Measurements from ENCODE around the gene PGA4.
"Not testable (repeated sequence)": the region's sequence is repeated elsewhere in the genome, so short reads cannot be mapped to it uniquely, and the experiment has no call there.

Gene PGA4

DNA sequence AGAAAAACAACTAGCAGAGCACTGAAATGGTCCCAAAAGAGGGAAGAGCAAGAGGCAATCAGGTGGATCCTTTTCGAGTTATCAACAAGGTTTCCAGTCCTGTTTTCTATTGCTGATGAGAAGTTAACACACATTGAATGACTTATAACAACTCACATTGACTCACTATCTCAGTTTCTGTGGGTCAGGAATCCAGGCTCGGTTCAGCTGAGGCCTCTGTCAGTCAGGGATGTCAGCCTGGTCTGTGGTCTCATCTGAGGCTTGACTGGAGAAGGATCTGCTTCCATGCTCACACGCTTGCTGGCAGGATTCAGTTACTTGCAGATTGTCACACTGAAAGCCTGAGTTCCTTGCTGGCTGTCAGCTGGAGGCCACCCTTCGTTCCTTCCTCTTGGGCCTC is 3.8 kb upstream of the PGA4 start:
- not testable (repeated sequence) for H3K27me3 Mint-ChIP-seq; H3K27ac Mint-ChIP-seq; H3K9me3 Mint-ChIP-seq; H3K4me3 Mint-ChIP-seq; H3K36me3 Mint-ChIP-seq; DNase-seq; ATAC-seq (replicated peaks); H3K4me1 Mint-ChIP-seq

DNA sequence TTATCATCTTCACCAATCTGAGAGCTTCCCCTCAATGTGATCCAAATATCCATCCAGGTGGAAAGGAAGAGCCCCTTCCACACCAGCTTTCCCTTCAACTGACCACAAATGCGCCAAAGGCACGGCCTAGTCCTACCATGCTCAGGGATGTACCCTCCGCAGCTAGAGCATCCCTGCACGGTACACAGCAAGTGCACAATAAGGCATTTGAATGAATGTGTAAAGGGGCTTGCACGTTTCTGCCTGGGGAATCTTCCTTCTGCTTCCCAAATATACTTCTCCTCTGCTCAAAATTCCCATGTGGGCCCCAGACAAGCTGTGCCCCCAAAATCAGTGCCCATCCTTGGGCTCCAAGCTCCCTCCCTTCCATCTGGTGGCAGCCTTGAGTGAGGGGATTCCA is 3.1 kb upstream of the PGA4 start:
- not testable (repeated sequence) for DNase-seq

DNA sequence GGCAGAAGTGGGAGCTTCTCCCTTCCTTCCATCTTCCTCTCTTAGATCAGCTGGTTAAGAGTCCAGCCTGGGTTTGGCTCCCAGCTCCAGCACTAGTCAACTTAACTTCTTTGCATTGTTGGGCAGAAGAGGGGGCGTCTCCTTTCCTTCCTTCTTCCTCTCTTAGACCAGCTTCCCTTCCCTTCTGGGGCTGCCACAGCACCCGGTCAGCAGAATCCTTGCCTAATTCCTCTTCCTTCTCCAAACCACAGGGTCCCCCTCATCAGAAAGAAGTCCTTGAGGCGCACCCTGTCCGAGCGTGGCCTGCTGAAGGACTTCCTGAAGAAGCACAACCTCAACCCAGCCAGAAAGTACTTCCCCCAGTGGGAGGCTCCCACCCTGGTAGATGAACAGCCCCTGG is 545 bp downstream of the PGA4 start:
- not testable (repeated sequence) for H3K9me3 Mint-ChIP-seq; H3K4me3 Mint-ChIP-seq; H3K4me1 Mint-ChIP-seq; H3K27me3 Mint-ChIP-seq; H3K36me3 Mint-ChIP-seq; H3K27ac Mint-ChIP-seq; ATAC-seq (replicated peaks); DNase-seq

More for the DNA sequence above, 3.1 kb upstream of the PGA4 start:
- not testable (repeated sequence) for H3K4me1 Mint-ChIP-seq; H3K4me3 Mint-ChIP-seq; H3K27me3 Mint-ChIP-seq; ATAC-seq (replicated peaks); H3K9me3 Mint-ChIP-seq; H3K36me3 Mint-ChIP-seq; H3K27ac Mint-ChIP-seq

DNA sequence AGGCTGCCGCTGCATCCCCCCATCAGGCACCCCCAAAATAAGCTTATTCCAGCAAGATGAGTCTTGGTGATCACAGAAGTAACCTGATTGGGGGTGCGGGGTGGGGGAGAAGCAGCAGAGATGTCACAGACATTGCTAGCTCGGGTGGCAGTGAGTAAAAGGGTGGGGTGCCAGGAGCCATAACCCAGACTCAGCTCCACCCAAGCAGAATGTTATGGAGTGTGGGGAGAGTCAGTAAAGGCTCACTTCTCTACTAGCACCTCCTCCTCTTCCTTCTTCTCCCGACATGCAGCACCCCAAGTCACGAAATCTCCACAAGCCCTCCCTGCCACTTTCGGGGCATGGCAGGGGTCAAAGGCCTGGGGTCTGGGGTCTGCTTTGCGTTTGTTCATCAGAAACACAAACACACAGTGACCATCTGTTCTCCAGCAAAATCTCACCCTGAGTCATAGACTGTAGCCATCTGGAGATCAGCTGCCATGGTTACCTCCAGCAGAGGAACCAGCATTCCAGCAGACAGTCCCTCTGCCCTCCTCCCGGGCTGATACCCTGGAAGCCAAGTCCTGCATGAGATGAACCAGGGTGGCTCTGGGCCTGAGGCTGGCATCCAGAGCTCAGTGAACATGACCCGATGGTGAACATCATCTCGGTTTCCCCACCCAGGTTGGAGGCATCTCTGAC is 4.5 kb downstream of the PGA4 start:
- H3K27ac Mint-ChIP-seq; H3K9me3 Mint-ChIP-seq; H3K36me3 Mint-ChIP-seq; DNase-seq; ATAC-seq (replicated peaks); H3K4me1 Mint-ChIP-seq; H3K27me3 Mint-ChIP-seq; H3K4me3 Mint-ChIP-seq: not testable (repeated sequence)

DNA sequence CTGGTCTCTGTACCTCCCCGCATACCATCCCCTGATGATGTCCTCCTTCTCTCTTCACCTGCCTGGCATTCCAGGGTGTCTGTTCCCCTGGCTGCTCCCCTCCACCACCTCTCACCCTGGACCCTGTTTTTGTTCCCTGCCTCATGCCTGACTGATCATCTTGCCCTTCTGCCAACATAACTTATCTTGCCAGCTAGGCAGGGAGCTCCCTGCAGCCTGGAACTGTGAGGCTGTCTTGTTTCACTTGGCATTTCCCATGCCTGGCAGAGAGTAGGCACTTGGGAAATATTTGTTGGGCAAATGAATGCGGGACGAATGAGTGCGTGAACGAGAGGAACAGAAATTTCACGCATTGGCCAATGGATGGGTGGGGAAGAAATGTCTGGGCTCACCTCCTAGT is 7.3 kb downstream of the PGA4 start:
- H3K27ac Mint-ChIP-seq; ATAC-seq (replicated peaks); H3K4me3 Mint-ChIP-seq; H3K4me1 Mint-ChIP-seq; H3K27me3 Mint-ChIP-seq; H3K9me3 Mint-ChIP-seq; DNase-seq; H3K36me3 Mint-ChIP-seq: not testable (repeated sequence)

DNA sequence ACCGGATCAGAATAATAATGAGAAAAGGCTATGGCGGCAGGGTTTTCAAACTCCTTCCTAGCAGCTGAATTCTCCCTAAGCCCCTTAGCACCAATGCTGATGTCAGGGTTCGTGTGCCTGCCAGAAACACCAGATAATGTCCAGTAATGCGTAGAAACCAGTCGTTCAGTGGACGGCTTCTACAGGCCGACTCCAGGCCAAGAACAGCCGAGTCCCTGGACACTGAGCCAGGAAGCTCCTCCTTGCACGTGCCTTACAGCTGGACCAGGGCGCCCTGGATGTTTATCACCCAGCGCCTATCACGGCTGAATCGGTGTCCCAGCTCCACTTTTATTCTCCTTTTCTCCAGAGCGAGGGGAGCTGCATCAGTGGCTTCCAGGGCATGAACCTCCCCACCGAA is 8.9 kb downstream of the PGA4 start:
- H3K4me3 Mint-ChIP-seq; H3K4me1 Mint-ChIP-seq; H3K27me3 Mint-ChIP-seq; H3K27ac Mint-ChIP-seq; H3K36me3 Mint-ChIP-seq; H3K9me3 Mint-ChIP-seq; DNase-seq; ATAC-seq (replicated peaks): not testable (repeated sequence)

DNA sequence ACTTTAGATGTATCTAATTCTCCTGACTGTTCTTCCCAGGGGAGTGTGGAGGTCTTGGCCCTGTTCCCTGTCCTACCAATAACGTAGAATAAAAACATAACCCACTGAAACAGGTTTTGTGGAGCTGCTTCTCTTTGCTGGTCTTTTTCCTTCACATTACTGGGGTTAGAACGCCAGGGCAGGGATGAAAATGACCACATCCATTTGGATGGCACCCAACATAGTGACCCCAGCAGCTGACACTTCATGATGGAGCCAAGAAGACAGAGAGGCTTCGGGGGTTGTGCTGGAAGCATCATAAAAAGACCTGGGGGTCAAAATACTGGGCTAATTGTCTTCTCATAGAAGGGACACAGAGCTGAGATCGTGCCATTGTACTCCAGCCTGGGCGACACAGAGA is 9.4 kb downstream of the PGA4 start:
- not testable (repeated sequence) for H3K36me3 Mint-ChIP-seq; H3K4me1 Mint-ChIP-seq; ATAC-seq (replicated peaks); H3K9me3 Mint-ChIP-seq; H3K27me3 Mint-ChIP-seq; DNase-seq; H3K27ac Mint-ChIP-seq; H3K4me3 Mint-ChIP-seq

DNA sequence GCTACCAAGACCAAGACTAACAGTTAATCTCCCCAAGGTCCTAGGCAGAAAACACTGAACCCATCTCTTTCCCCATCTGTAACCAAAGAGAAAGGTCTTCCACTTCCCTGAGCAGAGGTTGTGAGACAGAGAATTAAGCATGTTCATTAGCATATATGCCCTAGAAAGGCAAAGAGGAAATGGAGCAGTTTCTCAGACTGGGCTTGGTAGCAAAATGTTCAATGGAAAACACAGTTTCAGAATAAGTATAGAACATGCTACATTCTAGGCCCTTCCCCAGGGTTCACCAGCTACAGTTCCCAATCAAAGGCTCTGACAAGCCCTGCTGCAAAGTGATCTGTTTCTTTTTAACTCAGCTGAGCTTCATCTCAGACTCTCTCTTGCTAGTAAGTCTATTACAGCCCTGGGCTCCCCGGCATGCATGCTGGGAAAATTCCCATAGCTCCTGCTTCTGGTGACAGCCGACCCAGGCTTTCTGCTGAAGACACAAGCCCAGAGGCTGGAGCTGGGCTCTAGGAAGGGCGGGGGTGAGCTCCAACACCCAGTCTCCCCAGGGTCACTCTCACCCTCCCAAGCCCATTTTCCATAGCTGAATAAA is 10.5 kb downstream of the PGA4 start:
- not testable (repeated sequence) for H3K4me3 Mint-ChIP-seq, H3K9me3 Mint-ChIP-seq, H3K36me3 Mint-ChIP-seq, H3K27ac Mint-ChIP-seq, DNase-seq, H3K27me3 Mint-ChIP-seq, H3K4me1 Mint-ChIP-seq
- ATAC-seq (replicated peaks) = peak; percentile 83 to 84

DNA sequence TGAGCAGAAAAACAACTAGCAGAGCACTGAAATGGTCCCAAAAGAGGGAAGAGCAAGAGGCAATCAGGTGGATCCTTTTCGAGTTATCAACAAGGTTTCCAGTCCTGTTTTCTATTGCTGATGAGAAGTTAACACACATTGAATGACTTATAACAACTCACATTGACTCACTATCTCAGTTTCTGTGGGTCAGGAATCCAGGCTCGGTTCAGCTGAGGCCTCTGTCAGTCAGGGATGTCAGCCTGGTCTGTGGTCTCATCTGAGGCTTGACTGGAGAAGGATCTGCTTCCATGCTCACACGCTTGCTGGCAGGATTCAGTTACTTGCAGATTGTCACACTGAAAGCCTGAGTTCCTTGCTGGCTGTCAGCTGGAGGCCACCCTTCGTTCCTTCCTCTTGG is 15.0 kb downstream of the PGA4 start:
- not testable (repeated sequence) for H3K4me1 Mint-ChIP-seq; H3K4me3 Mint-ChIP-seq; H3K27me3 Mint-ChIP-seq; DNase-seq; H3K9me3 Mint-ChIP-seq; H3K36me3 Mint-ChIP-seq; H3K27ac Mint-ChIP-seq; ATAC-seq (replicated peaks)

DNA sequence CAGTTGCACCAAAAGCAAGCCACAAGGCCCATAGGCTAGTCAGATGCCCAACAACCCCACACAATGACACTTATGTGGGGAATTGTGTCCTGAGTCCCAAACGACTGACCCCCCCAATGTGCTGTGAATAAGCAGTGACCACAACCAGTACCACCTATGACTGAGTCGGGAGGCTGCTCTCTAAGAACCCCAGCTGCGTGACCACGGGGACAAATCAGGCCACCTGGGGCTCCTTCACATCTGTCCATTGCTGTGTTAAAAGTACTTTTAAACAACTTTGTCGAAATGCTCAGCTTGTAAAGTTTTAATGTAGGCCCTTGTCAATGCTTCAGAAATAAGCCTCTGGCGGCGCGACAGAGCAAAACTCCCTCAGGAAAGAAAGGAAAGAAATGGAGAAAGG is 18.1 kb downstream of the PGA4 start:
- not testable (repeated sequence) for H3K4me1 Mint-ChIP-seq; H3K27me3 Mint-ChIP-seq; ATAC-seq (replicated peaks); H3K9me3 Mint-ChIP-seq; DNase-seq; H3K27ac Mint-ChIP-seq; H3K36me3 Mint-ChIP-seq; H3K4me3 Mint-ChIP-seq

DNA sequence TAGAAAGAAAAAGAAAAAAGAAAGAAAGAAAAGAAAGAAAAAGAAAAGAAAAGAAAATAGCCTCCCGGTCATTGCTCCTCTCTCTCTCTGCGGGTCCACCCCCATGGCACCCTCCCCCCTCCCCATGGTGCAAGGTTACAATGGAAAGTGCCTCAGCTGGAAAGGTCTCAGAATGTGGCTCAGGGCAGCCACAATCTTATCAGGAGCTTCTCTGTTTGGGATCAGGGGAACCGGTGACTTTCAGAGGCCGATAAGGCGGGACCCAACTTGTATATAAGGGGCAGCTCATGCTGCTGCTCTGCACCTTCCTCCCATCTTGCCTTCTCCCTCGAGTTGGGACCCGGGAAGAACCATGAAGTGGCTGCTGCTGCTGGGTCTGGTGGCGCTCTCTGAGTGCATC is 18.7 kb downstream of the PGA4 start, which contains the start of gene PGA5:
PGA5 (plus strand) TSS at position 301 of the 400 bp plus-strand sequence; CDS start at position 353, 52 bp downstream.
- H3K4me3 Mint-ChIP-seq; H3K4me1 Mint-ChIP-seq; DNase-seq; H3K36me3 Mint-ChIP-seq; H3K27ac Mint-ChIP-seq; H3K27me3 Mint-ChIP-seq; H3K9me3 Mint-ChIP-seq; ATAC-seq (replicated peaks): not testable (repeated sequence)

DNA sequence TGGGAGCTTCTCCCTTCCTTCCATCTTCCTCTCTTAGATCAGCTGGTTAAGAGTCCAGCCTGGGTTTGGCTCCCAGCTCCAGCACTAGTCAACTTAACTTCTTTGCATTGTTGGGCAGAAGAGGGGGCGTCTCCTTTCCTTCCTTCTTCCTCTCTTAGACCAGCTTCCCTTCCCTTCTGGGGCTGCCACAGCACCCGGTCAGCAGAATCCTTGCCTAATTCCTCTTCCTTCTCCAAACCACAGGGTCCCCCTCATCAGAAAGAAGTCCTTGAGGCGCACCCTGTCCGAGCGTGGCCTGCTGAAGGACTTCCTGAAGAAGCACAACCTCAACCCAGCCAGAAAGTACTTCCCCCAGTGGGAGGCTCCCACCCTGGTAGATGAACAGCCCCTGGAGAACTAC is 19.4 kb downstream of the PGA4 start:
- not testable (repeated sequence) for ATAC-seq (replicated peaks); DNase-seq; H3K27ac Mint-ChIP-seq; H3K9me3 Mint-ChIP-seq; H3K4me1 Mint-ChIP-seq; H3K4me3 Mint-ChIP-seq; H3K27me3 Mint-ChIP-seq; H3K36me3 Mint-ChIP-seq

DNA sequence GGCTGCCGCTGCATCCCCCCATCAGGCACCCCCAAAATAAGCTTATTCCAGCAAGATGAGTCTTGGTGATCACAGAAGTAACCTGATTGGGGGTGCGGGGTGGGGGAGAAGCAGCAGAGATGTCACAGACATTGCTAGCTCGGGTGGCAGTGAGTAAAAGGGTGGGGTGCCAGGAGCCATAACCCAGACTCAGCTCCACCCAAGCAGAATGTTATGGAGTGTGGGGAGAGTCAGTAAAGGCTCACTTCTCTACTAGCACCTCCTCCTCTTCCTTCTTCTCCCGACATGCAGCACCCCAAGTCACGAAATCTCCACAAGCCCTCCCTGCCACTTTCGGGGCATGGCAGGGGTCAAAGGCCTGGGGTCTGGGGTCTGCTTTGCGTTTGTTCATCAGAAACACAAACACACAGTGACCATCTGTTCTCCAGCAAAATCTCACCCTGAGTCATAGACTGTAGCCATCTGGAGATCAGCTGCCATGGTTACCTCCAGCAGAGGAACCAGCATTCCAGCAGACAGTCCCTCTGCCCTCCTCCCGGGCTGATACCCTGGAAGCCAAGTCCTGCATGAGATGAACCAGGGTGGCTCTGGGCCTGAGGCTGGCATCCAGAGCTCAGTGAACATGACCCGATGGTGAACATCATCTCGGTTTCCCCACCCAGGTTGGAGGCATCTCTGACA is 23.3 kb downstream of the PGA4 start:
- ATAC-seq (replicated peaks); H3K36me3 Mint-ChIP-seq; H3K4me3 Mint-ChIP-seq; H3K9me3 Mint-ChIP-seq; H3K27ac Mint-ChIP-seq; H3K4me1 Mint-ChIP-seq; H3K27me3 Mint-ChIP-seq; DNase-seq: not testable (repeated sequence)

DNA sequence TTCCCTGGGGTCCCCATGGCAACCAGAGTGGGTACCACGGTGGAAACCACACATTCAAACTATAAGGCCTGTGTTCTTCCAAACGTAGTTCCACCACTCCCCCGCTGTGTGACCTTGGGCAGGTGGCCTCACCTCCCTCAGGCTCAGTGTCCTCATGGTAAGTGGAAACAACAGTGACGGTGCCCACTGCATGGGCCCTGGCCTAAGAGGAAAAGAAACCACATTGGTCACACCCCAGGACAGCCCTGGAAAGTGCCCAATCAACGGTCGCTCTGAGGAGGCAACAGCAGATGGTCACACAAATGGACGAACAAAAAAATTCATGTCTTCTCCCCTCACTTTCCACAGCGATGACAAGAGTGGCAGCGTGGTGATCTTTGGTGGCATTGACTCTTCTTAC is 25.9 kb downstream of the PGA4 start:
- not testable (repeated sequence) for H3K27me3 Mint-ChIP-seq; H3K4me3 Mint-ChIP-seq; H3K4me1 Mint-ChIP-seq; H3K36me3 Mint-ChIP-seq; ATAC-seq (replicated peaks); H3K27ac Mint-ChIP-seq; H3K9me3 Mint-ChIP-seq; DNase-seq

DNA sequence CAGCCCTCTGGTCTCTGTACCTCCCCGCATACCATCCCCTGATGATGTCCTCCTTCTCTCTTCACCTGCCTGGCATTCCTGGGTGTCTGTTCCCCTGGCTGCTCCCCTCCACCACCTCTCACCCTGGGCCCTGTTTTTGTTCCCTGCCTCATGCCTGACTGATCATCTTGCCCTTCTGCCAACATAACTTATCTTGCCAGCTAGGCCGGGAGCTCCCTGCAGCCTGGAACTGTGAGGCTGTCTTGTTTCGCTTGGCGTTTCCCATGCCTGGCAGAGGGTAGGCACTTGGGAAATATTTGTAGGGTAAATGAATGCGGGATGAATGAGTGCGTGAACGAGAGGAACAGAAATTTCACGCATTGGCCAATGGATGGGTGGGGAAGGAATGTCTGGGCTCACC is 27.1 kb downstream of the PGA4 start:
- DNase-seq; H3K27ac Mint-ChIP-seq; H3K4me3 Mint-ChIP-seq; H3K27me3 Mint-ChIP-seq; H3K36me3 Mint-ChIP-seq; ATAC-seq (replicated peaks); H3K9me3 Mint-ChIP-seq; H3K4me1 Mint-ChIP-seq: not testable (repeated sequence)
